ENCODE results near the gene FOXI1.

DNA sequence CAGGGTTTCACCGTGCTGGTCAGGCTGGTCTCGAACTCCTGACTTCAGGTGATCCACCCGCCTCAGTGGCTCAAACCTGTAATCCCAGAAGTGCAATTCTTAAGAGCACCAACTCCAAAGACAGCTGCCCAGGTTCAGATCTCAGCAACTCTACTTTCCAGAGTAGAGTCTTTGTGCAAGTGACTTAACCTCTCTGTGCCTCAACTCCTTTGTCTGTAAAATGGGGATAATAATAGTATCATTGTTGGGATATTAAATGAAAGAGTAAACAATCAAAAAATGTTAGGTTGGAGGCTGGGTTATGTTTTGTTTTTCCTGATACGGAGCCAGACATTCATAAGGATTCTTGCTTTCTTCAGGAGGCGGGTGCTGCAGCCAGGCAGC lies 45.0 kb downstream of the FOXI1 start:
- no peak for TF ChIP-seq GATA2 (IDR thresholded peaks at IDR 0.05; ENCODE audit: low read depth, low read length)
- TF ChIP-seq GATA3 (IDR thresholded peaks at IDR 0.05; ENCODE audit: low read depth, low read length), result no peak
